ENCODE measurements around the gene BCL7A. TPM values are rescaled to one million over a fixed set of nuclear protein-coding genes. Genes with fewer than 3 reads are reported as not detected.
"Not testable (repeated sequence)": the region's sequence is repeated elsewhere in the genome, so short reads cannot be mapped to it uniquely, and the experiment has no call there.

BCL7A gene
- total and polyA plus RNA-seq, 2 donors (not counting 1 experiment from before 2014, with no cell fraction given) = 71.0 to 75.9 TPM

- POLR2A ChIA-PET = interaction anchor here (1.0 kb wide), 1 partner anchor 36 kb away, joined by 3 read pairs; no protein-coding TSS in a partner anchor
- peak overlapping the region in 1 of 2 donors; percentile 33 for H3K27ac ChIP-seq (ENCODE audit: low read length in 2 of 2)
- peak overlapping the region; percentile 18 for H3K27ac Mint-ChIP-seq
Observed at GRCh38 chr12:122105496-122105895, 83.8 kb downstream of the BCL7A start.

GRCh38 chr12:122106843-122107242 is 85.2 kb downstream of the BCL7A start:
- intact Hi-C loops (cut with micrococcal nuclease) = no loop called here
- Histone ChIP-seq H4K20me1 (ENCODE audit: control insufficient read depth, insufficient read depth, low read length, poor library complexity, severe bottlenecking) (peaks cover 62% of the 10 kb centered on the region), H3K27ac (ENCODE audit: low read length in 2 of 2) (no peak overlapping the region), H3K4me2 (replicated peaks; ENCODE audit: low read depth, low read length, poor library complexity, severe bottlenecking) (no peak overlapping the region), H3K36me3 (replicated peaks in 1 of 2; ENCODE audit: control extremely low read depth in 1 of 2, control insufficient read depth in 1 of 2, extremely low read depth in 1 of 2, insufficient read depth in 2 of 2, low read length in 1 of 2) (peaks cover 3% of the 10 kb centered on the region in 2 experiments), H3K9ac (ENCODE audit: low read length) (no peak overlapping the region), H3K9me3 (ENCODE audit: control extremely low read depth in 1 of 3, control insufficient read depth in 2 of 3, insufficient read depth in 1 of 3, low read length in 2 of 3) (no peaks in the 10 kb centered on the region), H3K4me3 (ENCODE audit: control extremely low read depth in 1 of 5, extremely low read depth in 1 of 5, insufficient read depth in 1 of 5, low read depth in 2 of 5, low read length in 4 of 5) (no peak overlapping the region), H2AFZ (ENCODE audit: insufficient read depth, low read depth, low read length, poor library complexity, severe bottlenecking) (no peak overlapping the region), H3K79me2 (ENCODE audit: control insufficient read depth, insufficient read depth, low read length) (peaks cover 96% of the 10 kb centered on the region), H3K4me1 (ENCODE audit: control insufficient read depth in 2 of 2, insufficient read depth in 2 of 2, low read length in 2 of 2) (peaks cover 25 to 28% of the 10 kb centered on the region in 2 donors), H3K27me3 (replicated peaks in 1 of 4; ENCODE audit: control extremely low read depth in 1 of 4, control insufficient read depth in 3 of 4, insufficient read depth in 4 of 4, low read length in 3 of 4) (no peaks in the 10 kb centered on the region)
- WGBS (ENCODE audit: insufficient coverage) = 97% methylated on average over 7 of the region's 8 CpGs
- Mint-ChIP-seq H3K4me1 (peaks cover 55% of the 10 kb centered on the region), H3K27ac (no peak overlapping the region), H3K4me3 (no peak overlapping the region), H3K27me3 (no peaks in the 10 kb centered on the region), H3K9me3 (ENCODE audit: insufficient read depth) (no peaks in the 10 kb centered on the region)
- ChIA-PET POLR2A (interaction anchor here (1.1 kb wide), 1 partner anchor 40 kb away, joined by 3 read pairs; no protein-coding TSS in a partner anchor), CTCF (interaction anchor here (0.9 to 3.9 kb wide), 2 partner anchors 12 to 16 kb away, joined by 3 to 19 read pairs; no protein-coding TSS in a partner anchor)
- TF ChIP-seq CTCF (IDR thresholded peaks at IDR 0.05) = no peak
- no peak for TF ChIP-seq EZH2 (IDR thresholded peaks at IDR 0.05; ENCODE audit: borderline replicate concordance, insufficient read depth, low read depth, low read length, poor library complexity, severe bottlenecking)
- DNase-seq = no peak
- no peak for ATAC-seq (ENCODE audit: low read depth)

More at GRCh38 chr12:122105496-122105895, 83.8 kb downstream of the BCL7A start:
- ATAC-seq (ENCODE audit: low read depth); H3K36me3 ChIP-seq (replicated peaks in 1 of 2; ENCODE audit: control extremely low read depth in 1 of 2, control insufficient read depth in 1 of 2, extremely low read depth in 1 of 2, insufficient read depth in 2 of 2, low read length in 1 of 2); DNase-seq; H3K9me3 ChIP-seq (ENCODE audit: control extremely low read depth in 1 of 3, control insufficient read depth in 2 of 3, insufficient read depth in 1 of 3, low read length in 2 of 3); intact Hi-C loops (cut with micrococcal nuclease); H3K27me3 ChIP-seq (replicated peaks in 1 of 4; ENCODE audit: control extremely low read depth in 1 of 4, control insufficient read depth in 3 of 4, insufficient read depth in 4 of 4, low read length in 3 of 4); H3K9ac ChIP-seq (ENCODE audit: low read length); H3K27me3 Mint-ChIP-seq; H2AFZ ChIP-seq (ENCODE audit: insufficient read depth, low read depth, low read length, poor library complexity, severe bottlenecking); H3K9me3 Mint-ChIP-seq (ENCODE audit: insufficient read depth): not testable (repeated sequence)
- Mint-ChIP-seq H3K4me1 (peaks cover 57% of the 10 kb centered on the region), H3K4me3 (peak overlapping the region; percentile 57)
- CTCF ChIA-PET = interaction anchor here (1.0 to 3.9 kb wide), 4 partner anchors 17 to 51 kb away, joined by 3 to 19 read pairs (median 6); no protein-coding TSS in a partner anchor
- 38% methylated on average over 7 of the region's 11 CpGs for WGBS (ENCODE audit: insufficient coverage)
- H3K4me2 ChIP-seq (replicated peaks; ENCODE audit: low read depth, low read length, poor library complexity, severe bottlenecking) = peak overlapping the region; percentile 53
- peaks cover 60% of the 10 kb centered on the region for H4K20me1 ChIP-seq (ENCODE audit: control insufficient read depth, insufficient read depth, low read length, poor library complexity, severe bottlenecking)
- peak overlapping the region in 1 of 5 experiments; percentile 29 for H3K4me3 ChIP-seq (ENCODE audit: control extremely low read depth in 1 of 5, extremely low read depth in 1 of 5, insufficient read depth in 1 of 5, low read depth in 2 of 5, low read length in 4 of 5)
- peaks cover 33 to 34% of the 10 kb centered on the region in 2 donors for H3K4me1 ChIP-seq (ENCODE audit: control insufficient read depth in 2 of 2, insufficient read depth in 2 of 2, low read length in 2 of 2)
- H3K79me2 ChIP-seq (ENCODE audit: control insufficient read depth, insufficient read depth, low read length) = peaks cover 93% of the 10 kb centered on the region

Data from B cell (primary cell).